Neural crest cell (in vitro differentiated cells): ENCODE data around the gene HLA-DQB1. TPM values are rescaled to one million over a fixed set of nuclear protein-coding genes. Genes with fewer than 3 reads are reported as not detected.
"Not testable (repeated sequence)": the region's sequence is repeated elsewhere in the genome, so short reads cannot be mapped to it uniquely, and the experiment has no call there.

Source experiments
- DNase-seq: peaks from one replicate; pipeline ENCODE4 v3.0.0; 2021; ENCODE audit warnings: low read depth, mixed read lengths, low spot score
- H3K27ac Mint-ChIP-seq: one replicate; pipeline ENCODE4 v1.8.0; 2021; ENCODE audit warnings: mild to moderate bottlenecking, mixed read lengths; ENCODE audit not compliant: unreplicated experiment
- H3K27me3 Mint-ChIP-seq: 2 replicates; pipeline ENCODE4 v1.8.0; 2021; ENCODE audit warnings: low read depth, mild to moderate bottlenecking, mixed read lengths
- H3K36me3 Mint-ChIP-seq: 2 replicates; pipeline ENCODE4 v1.8.0; 2021; ENCODE audit warnings: low read depth, mild to moderate bottlenecking, mixed read lengths
- H3K4me1 Mint-ChIP-seq: 2 replicates; pipeline ENCODE4 v1.8.0; 2021; ENCODE audit warnings: mixed read lengths
- H3K4me3 Mint-ChIP-seq: one replicate; pipeline ENCODE4 v1.8.0; 2021; ENCODE audit warnings: mild to moderate bottlenecking, mixed read lengths
- H3K9me3 Mint-ChIP-seq: 2 replicates; pipeline ENCODE4 v1.8.0; 2021; ENCODE audit warnings: mixed read lengths
- total RNA-seq: library from RNA; stranded (reverse); gene quantifications from 2 replicates; pipeline ENCODE4 v1.2.1, GENCODE V29; 2021
- TF ChIP-seq, protein P1 (sequence below): fragments of 200-600 bp; sonication (generic); conservative IDR thresholded peaks from 2 replicates; pipeline ENCODE4 v1.5.0; 2021; ENCODE audit warnings: antibody characterized with exemption, mild to moderate bottlenecking

HLA-DQB1 gene
- total RNA-seq, 1 donor from 2014 or later, result 0.23 TPM

DNA sequence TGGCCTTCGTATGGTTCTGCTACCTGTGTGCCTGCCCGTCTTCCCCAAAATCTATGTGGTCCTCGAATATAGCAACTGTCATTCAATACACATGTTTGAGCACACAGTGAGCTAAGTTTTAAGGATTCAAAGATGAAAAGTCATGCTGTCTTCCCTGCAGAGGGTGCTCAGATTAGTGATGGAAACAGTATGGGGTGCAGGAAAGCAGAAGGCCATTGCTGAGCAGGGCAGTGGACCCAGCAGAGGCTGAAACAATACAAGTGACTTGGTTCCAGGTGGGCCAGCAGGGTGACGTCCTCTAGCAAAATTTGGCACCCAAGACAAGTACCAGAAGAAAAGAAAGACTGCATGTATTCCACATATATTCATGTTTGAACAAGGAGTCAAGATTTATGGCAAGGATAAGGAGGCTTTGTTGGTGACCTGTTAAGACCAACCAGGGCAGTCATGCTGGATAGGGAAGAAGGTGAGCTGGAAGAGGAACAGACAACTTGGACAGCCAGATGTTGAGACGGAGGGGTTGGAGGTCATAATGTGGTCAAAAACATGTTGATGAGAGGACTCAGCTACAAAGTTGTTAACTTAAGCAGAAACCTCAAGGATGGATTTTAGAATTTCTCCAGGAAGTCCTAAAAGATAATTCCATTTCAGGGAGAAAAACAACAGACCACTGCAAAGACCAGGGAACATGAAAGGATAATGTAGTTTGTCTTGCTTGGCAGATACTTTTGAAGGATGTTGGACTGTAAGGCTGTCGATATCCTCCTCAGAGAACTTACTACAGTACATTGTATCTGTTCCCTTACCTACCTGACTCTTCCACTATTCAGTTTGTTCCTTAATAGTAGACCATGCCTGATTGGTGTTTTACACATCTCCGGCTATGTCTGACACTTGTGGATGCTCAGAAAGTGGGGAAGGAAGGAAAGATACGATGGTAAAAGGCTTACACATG, 26.7 kb downstream of the HLA-DQB1 start:
- TF ChIP-seq, protein P1, sequence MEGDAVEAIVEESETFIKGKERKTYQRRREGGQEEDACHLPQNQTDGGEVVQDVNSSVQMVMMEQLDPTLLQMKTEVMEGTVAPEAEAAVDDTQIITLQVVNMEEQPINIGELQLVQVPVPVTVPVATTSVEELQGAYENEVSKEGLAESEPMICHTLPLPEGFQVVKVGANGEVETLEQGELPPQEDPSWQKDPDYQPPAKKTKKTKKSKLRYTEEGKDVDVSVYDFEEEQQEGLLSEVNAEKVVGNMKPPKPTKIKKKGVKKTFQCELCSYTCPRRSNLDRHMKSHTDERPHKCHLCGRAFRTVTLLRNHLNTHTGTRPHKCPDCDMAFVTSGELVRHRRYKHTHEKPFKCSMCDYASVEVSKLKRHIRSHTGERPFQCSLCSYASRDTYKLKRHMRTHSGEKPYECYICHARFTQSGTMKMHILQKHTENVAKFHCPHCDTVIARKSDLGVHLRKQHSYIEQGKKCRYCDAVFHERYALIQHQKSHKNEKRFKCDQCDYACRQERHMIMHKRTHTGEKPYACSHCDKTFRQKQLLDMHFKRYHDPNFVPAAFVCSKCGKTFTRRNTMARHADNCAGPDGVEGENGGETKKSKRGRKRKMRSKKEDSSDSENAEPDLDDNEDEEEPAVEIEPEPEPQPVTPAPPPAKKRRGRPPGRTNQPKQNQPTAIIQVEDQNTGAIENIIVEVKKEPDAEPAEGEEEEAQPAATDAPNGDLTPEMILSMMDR, result no peak
- Mint-ChIP-seq H3K4me1 (no peaks in the 10 kb centered on the region), H3K36me3 (no peaks in the 10 kb centered on the region)

DNA sequence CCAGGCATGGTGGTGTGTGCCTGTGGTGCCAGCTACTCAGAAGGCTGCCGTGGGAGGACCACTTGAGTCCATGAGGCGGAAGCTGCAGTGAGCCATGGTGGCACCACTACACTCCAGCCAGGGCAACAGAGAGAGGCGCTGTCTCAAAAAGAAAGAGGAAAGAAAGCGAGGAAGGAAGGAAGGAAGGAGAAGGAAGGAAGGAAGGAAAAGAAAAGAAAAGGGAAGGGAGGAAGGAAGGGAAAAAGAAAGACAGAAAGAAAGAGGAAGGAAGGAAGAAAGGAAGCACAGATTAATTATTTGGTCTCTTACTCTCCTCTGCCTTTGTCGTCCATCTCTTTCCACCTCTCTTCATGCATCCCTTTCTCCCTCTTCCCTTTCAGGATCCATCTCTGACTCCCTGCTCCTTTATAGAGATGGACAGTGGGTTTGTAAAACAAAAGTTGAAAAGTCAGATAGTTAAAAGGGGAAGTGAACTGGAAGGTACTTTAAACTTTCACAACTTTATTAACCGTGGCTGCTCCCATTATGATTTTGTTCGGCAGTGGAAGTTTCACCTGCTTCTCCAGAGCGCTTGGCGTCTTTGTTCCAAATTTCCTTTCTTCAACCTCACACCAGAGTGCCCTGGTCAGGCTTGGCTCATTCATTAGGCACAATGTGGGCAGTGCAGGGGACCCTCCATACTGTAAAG, 27.8 kb downstream of the HLA-DQB1 start:
- TF ChIP-seq, protein P1, result no peak
- no peak for DNase-seq
- Mint-ChIP-seq H3K27ac (no peak overlapping the region), H3K4me3 (no peak overlapping the region), H3K36me3 (no peaks in the 10 kb centered on the region), H3K27me3 (peaks cover 40% of the 10 kb centered on the region), H3K9me3 (no peaks in the 10 kb centered on the region), H3K4me1 (no peaks in the 10 kb centered on the region)

More for the DNA sequence above, 26.7 kb downstream of the HLA-DQB1 start:
- no peaks in the 10 kb centered on the region for H3K9me3 Mint-ChIP-seq
- peaks cover 33% of the 10 kb centered on the region for H3K27me3 Mint-ChIP-seq
- H3K4me3 Mint-ChIP-seq, result no peak overlapping the region
- DNase-seq, result no peak
- peak overlapping the region; percentile 14 for H3K27ac Mint-ChIP-seq

DNA sequence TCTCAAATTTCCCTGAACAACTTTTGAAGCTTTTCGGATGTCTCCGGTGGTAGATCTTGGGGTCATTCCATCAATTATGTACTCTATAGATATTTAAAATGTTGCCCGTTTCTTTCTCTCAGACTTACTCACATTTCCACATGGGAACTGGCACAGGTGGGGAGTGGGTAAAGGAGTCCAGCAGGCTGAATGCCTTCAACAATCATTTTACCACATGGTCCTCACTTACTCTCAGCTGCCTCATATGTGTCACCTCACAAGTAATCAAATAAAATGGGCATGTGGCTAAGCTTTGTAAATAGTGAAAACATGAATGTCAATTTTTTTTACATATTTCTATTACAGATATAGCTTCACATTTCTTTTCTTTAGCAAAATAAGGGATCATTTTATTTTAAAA, 28.6 kb downstream of the HLA-DQB1 start:
- Mint-ChIP-seq H3K27me3 (peaks cover 41% of the 10 kb centered on the region), H3K9me3 (no peaks in the 10 kb centered on the region), H3K4me1 (no peaks in the 10 kb centered on the region)

DNA sequence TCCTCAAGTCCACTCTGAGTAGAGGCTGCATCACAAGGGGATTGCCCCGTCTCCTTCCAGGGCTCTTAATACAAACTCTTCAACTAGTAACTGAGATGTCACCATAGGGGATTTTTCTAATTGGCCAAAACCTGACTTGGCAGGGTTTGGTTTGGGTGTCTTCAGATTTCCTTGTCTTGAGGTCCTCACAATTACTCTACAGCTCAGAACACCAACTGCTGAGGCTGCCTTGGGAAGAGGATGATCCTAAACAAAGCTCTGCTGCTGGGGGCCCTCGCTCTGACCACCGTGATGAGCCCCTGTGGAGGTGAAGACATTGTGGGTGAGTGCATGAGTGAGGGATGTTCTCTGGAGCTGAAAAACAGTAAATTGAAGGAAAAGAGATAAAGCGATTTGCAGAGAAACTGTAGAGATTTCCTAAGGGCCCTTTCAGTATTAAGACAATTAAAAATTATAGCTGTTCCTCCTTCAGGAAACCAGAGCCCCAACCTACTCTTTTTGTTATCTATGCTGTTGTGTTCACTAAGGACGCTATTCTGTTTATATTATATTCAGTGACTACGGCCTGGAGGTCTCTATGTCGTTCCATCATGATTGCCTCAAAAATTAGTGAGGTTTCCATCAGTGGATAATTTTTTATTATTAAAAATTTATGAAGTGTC, 29.1 kb downstream of the HLA-DQB1 start, which contains the start of gene HLA-DQA1:
HLA-DQA1 (plus strand) TSS at position 188 of the 662 bp plus-strand sequence; CDS start at position 241, 53 bp downstream.
- TF ChIP-seq, protein P1, result no peak
- Mint-ChIP-seq H3K4me3 (no peak within 1 kb of the TSS), H3K9me3 (no peaks in the 10 kb centered on the region), H3K36me3 (no peaks in the 10 kb centered on the region), H3K27me3 (peaks cover 41% of the 10 kb centered on the region), H3K27ac (no peak within 1 kb of the TSS), H3K4me1 (no peaks in the 10 kb centered on the region)
- DNase-seq, result no peak

More for the DNA sequence above, 28.6 kb downstream of the HLA-DQB1 start:
- DNase-seq, result no peak
- Mint-ChIP-seq H3K27ac (no peak overlapping the region), H3K36me3 (no peaks in the 10 kb centered on the region), H3K4me3 (no peak overlapping the region)
- TF ChIP-seq, protein P1, result no peak

DNA sequence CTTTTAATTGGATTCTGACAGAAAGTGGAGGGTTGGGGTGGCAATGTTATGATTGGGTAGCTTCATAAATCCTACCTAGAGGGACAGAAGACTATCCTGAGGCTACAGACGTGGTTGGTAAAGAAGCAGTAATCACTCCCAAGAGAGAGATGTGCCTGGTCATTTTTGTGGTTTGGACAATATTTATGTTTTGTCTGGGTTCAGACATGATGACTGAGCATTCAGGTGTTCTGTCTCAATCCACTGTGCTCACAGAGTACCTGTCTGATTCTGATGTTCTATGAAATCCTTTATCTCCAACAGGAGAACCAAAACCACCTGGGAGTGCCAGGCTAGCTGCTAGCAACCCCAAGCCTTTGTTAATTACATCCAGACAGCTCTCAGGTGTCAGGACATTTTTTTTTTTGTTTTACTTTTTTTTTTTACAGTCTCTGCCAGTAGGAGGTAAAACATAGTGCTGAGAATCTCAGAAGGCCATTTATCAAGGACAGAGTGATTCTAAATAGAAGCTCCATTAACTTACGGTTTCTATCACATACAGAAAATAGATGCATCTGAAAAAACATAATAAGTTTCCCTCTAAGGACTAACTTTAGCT, 30.8 kb downstream of the HLA-DQB1 start:
- Mint-ChIP-seq H3K4me3 (no peak overlapping the region), H3K27me3 (peaks cover 38% of the 10 kb centered on the region), H3K9me3 (no peaks in the 10 kb centered on the region), H3K4me1 (no peaks in the 10 kb centered on the region), H3K36me3 (no peaks in the 10 kb centered on the region), H3K27ac (no peak overlapping the region)
- DNase-seq, result no peak
- TF ChIP-seq, protein P1, result no peak

DNA sequence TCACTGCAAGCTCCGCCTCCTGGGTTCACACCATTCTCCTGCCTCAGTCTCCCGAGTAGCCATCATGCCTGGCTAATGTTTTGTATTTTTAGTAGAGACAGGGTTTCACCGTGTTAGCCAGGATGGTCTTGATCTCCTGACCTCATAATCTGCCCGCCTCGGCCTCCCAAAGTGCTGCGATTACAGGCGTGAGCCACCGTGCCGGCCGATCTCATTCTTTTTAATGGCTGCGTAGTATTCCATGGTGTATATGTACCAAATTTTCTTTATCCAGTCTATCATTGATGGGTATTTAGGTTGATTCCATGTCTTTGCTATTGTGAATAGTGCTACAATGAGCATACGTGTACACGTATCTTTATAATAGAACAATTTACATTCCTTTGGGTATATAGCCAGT, 36.7 kb downstream of the HLA-DQB1 start:
- not testable (repeated sequence) for H3K4me1 Mint-ChIP-seq, H3K4me3 Mint-ChIP-seq, DNase-seq, H3K27ac Mint-ChIP-seq, H3K27me3 Mint-ChIP-seq, H3K36me3 Mint-ChIP-seq, H3K9me3 Mint-ChIP-seq
